Gastroesophageal sphincter (tissue), 3 donors: ENCODE data around the gene SLC48A1.

Source experiments
- CTCF ChIP-seq, 4 experiments: fragments of 200-600 bp in 2 of 4; fragments of 450-650 bp in 2 of 4; sonication (generic) in 1 of 4; IDR thresholded peaks; one replicate each; pipeline ENCODE4 v1.5.1; 2017 to 2019; ENCODE audit warnings: antibody characterized with exemption in 4 of 4, mild to moderate bottlenecking in 2 of 4, moderate library complexity in 2 of 4
- EP300 ChIP-seq: sonication (generic); formaldehyde crosslinking; IDR thresholded peaks from one replicate; pipeline ENCODE4 v1.6.1; 2017; ENCODE audit warnings: antibody characterized with exemption, mild to moderate bottlenecking
- POLR2A ChIP-seq, 2 donors: fragments of 450-650 bp; IDR thresholded peaks; one replicate each; pipeline ENCODE4 v1.6.1; 2017; ENCODE audit warnings: antibody characterized with exemption in 2 of 2, mild to moderate bottlenecking in 2 of 2, moderate library complexity in 1 of 2
- POLR2AphosphoS5 ChIP-seq: sonication (generic); formaldehyde crosslinking; IDR thresholded peaks from one replicate; pipeline ENCODE4 v1.6.1; 2017; ENCODE audit warnings: antibody characterized with exemption

GRCh38 chr12:47829584-47829983, 56.5 kb downstream of the SLC48A1 start:
- TF ChIP-seq CTCF (IDR thresholded peaks at IDR 0.05) (no peak), POLR2A (IDR thresholded peaks at IDR 0.05) (no peak), POLR2AphosphoS5 (no peak), EP300 (no peak)
